Stimulated activated CD4-positive, alpha-beta T cell treated with anti-CD3 and anti-CD28 coated beads, Interleukin-15, amount 100 ng/mL, for 24 hours (primary cell): Measurements from ENCODE around the gene ZBTB17.
"Not testable (repeated sequence)": the region's sequence is repeated elsewhere in the genome, so short reads cannot be mapped to it uniquely, and the experiment has no call there.

Experiments used
- DNase-seq: peaks from one replicate; pipeline ENCODE4 v3.0.0-alpha.2; 2020

The ZBTB17 gene

DNA sequence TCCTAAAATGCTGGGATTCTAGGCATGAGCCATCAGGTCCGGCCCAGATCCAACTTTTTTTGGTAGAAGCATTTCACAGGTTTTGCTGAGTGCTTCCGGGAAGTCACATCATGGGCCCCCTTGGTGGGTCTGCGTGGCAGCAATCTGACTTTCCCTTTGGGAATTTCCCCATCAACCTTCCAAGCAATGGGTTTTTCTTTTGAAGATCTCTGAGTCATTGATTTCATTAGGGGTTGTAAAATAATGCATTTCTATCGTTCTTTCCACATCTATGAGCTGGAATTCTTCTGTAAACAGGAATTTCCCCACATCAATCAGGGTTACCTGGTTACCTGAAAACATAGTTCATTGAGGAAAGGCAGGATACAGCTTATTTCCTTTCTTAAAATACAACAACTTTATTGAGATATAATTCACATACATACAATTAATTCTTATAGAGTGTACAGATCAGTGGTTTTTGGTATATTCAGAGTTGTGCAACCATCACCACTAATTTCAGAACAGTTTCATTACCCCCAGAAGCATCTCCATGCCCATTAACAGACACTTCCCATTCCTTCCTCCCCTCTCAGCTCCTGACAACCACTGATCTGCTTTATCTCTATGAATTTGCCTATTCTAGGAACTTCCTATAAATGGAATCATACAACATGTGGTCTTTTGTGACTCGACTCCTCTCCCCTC, 9.9 kb upstream of the ZBTB17 start:
- DNase-seq: peak; percentile 21

DNA sequence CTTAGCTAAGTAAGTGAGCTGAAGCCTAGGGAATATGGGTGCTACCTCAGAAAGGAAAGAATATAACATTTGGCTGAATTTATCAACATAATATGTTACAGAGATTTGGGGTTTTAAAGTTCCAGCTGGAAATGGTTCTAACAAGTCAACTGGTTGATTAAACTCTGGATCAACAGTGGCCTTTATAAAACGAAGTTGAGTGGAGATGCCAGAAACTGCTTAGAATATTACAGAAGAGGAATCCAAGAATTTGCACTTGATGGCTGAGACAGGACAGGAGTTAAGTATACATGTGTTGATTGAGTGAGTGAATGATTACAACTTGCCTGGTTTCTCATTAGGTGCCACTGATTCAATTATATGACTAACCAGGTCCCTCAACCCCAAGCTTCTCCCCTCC, 7.4 kb upstream of the ZBTB17 start:
- DNase-seq: no peak

DNA sequence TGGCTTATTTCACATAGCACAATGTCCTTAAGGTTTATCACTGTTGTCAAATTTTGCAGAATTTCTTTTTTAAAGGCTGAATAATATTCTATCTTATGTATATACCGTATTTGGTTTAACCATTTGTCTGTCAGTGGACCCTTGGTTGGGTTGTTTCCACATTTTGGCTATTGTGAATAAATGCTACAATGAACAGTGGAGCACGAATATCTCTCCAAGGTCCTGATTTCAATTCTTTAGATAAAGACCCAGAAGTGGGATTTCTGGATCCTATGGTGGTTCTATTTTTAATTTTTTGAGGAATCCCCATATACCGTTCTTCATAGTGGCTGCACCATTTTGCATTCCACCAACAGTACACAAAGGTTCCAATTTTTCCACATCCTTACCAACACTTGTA, 5.8 kb upstream of the ZBTB17 start:
- DNase-seq: no peak

DNA sequence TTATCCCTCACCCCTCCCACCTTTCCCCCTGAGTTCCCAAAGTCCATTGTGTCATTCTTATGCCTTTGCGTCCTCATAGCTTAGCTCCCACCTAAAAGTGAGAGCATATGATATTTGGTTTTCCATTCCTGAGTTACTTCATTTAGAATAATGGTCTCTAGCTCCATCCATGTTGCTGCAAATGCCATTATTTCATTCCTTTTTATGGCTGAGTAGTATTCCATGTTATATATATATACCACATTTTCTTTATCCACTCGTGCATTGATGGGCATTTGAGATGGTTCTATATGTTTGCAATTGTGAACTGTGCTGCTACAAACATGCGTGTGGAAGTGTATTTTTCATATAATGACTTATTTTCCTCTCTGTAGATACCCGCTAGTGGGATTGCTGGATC, 2.0 kb upstream of the ZBTB17 start:
- not testable (repeated sequence) for DNase-seq

DNA sequence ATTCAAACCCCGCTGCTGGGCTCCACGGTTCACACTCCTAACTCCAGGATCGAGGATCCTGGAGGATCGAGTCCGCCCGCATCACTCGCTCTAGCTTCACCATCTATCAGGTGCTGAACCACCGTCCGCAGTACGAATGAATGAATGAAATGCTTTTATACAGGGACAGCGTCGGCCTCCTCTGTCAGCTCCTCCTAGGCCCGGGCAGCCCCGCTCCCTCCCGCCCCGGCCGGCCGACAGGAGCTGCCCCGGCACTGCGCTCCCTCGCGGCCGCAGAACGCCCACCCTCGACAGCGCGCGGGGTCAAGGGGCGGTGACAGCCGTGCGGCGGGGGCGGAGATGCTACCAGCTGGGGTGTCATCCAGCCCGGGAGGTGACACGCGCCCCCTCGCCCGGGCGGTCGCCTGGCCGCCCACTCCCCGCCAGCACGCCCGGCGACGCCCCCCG, 520 bp downstream of the ZBTB17 start:
- peak; percentile 85 for DNase-seq

DNA sequence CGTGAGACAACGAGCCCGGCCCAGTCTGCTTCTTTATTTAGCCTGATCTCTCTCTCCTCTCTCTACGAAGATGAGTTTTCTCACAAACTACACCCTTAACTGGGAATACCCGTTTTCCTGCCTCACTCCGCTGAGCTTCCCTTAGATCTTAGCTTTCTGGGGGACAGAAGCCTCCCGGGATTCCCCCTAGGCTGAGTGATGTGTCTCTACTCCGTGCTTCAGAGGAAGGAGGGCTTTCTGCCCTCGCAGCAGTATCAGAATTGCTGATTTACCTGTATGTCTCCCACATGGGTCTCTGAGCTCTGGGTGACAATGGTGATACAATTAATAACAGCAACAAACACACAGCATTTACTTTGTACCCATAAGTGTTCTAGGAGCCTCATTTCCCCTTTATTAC, 1.0 kb downstream of the ZBTB17 start:
- peak; percentile 42 for DNase-seq

DNA sequence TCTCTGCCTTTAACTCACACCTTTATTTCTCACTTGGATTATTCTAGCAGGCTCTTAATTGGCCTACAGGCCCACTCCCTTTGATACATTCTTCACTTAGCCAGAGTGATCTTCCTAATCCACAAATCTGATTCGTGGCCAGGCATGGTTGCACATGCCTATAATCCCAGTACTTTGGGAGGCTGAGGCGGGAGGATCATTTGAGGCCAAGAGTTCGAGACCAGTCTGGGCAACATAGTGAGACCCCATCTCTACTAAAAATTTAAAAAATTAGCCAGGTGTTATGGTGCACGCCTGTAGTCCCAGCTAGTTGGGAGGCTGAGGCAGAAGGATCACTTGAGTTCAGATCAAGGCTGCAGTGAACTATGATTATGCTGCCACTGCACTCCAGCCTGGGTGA, 2.1 kb downstream of the ZBTB17 start:
- DNase-seq: no peak

DNA sequence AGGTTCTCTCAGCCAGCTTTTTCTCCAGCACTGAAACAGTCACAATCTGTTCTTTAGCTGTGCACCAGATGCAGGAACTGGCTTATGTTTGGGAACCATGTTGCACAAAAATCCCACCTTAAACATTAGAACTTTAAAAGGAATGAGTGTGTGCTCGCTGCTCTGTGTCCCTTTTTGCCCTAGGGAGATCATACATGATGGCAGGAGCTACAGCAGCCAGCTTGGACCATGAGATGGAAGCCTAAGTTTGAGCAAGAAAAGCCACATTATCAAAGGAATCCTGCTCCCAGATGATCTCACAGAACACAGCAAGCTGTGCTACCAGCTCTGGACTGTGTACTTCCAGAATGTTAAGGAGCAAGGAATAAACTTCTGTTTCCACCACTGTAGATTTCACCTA, 3.5 kb downstream of the ZBTB17 start:
- no peak for DNase-seq

DNA sequence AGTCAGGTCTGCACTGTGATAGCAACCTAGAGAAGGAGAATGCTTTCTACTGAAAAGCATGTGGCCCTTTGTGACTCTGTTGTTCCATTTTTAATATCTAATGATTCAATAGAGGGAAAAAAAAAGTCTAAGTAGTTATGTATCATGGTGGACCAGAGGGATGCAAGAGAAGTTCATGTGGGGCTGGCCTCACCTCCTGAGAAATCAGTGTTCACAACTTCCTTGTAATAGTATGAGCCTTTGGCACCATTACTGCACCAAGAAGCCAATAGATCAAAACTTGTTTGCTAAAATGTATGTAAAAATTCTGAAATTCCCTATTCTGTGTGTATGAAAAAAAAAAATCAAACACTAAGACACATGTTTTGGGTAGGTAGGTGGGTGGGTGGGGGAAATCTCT, 5.0 kb downstream of the ZBTB17 start:
- DNase-seq: no peak

DNA sequence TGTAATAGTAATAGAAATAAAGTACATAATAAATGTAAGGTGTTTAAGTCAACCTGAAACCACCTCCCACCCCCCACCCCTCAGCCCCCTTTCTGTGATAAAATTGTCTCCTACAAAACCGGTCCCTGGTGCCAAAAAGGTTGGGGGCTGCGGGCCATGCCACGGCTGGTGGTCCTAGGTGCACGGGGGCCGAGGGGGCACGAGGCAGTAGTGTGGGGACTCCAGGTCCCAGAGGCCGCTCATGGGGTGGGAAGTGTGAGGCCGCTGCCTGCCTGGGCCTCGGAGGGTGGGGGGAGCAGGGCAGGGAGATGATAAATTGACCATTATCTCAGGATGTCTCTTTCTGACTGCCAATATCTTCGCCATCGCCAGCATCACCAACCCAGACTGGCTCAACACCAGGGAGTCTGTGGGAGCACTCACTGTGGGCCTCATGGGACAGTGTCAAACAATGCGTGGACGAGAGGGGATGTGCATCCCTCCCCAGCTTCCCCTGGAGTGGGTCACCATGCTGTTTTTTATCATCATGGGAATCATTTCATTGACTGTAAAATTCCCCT, 6.5 kb downstream of the ZBTB17 start:
- DNase-seq: no peak

DNA sequence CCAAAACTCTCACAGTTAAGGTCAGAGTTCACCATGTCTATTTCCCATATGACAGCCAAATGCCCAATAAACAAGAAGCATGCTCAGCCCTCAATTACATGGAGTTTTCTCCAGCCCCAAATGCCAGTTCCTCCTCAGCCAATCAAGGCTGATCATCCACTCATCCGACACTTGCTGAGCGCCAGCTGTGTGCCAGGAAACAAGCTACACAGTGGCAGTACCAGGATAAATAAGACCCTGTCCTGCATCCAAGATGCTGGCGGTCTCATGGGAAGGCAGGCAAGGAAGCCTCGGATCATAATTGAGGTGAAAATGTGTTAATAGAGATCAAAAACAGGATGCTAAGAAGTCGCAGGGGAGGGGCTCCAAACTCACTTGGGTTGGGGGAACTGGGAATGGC, 7.7 kb downstream of the ZBTB17 start:
- DNase-seq: no peak

DNA sequence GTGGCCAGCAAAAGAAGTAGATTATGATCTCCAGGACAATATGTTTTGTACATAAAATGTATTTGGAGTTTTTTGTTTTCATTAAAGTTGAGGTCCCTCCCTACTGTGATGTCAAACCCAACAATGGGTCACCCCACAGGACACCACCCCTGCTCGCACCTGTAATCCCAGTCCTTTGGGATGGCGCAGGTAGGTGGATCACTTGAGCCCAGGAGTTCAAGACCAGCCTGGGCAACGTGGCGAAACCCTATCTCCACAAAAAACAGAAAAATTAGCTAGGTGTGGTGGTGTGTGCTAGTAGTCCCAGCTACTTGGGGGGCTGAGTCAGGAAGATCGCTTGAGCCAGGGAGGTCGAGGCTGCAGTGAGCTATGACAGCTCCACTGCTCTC, 9.0 kb downstream of the ZBTB17 start:
- DNase-seq: no peak

DNA sequence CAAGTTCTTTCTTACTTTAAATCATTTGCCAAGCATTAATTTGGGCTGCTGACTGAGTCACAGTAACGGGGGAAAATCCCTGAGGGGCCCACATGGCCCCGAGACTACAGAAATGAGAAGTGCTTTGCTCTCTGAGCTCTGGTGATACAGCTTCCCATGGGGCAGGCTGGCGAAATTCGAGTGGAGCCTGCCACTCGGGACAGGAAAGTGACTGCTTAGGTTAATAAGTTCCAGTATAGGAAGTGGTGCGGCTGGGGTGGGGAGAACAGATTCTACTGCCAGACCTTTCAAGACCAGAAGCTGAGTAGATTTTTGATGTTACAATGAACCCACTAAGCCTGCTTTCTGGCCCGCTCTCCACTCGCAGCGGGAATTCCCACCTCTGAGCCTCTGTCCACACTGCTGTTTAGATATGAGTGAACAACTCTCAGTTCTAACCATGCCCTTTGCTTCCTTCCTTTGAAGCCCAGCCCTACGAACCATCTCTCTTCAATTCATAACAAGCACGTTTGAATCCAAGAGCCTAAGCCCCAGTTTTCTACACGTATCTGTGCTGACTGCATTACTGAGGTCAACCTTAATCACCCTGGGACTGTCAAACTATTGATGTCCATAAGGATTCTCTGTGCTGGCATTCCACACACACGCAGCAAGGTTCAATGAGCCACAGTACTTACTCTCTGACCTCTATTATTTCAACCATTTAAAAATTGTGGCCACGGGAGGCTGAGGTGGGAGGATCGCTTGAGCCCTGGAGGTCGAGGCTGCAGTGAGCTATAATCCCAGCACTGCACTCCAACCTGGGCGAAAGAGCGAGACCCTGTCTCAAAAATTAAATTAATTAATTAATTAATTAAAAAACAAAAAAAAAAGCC, 9.6 kb downstream of the ZBTB17 start:
- peak; percentile 88 for DNase-seq

DNA sequence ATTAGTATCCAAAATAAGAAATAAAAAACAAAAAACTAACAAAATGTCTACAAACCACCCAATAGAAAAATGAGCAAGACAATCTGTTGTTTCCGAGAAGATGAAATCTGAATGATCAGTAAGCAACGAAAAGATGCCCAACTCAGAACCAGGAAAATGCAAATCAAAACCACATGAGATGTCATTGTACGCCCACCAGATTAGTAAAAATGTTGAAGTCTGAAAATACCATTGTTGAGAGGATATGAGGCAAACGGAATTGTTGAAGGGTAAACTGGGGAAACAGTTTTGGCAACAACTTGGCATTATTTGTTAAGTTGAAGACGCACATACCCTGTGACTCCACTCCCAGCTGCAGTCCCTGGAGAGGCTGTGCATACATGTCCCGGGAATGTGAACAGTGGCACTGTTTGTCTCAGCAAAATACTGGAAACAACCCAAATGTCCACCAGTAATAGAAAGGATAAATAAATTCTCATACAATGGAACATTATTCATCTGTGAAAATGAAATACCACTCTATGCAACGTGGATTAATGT, 10.6 kb downstream of the ZBTB17 start:
- DNase-seq: no peak

DNA sequence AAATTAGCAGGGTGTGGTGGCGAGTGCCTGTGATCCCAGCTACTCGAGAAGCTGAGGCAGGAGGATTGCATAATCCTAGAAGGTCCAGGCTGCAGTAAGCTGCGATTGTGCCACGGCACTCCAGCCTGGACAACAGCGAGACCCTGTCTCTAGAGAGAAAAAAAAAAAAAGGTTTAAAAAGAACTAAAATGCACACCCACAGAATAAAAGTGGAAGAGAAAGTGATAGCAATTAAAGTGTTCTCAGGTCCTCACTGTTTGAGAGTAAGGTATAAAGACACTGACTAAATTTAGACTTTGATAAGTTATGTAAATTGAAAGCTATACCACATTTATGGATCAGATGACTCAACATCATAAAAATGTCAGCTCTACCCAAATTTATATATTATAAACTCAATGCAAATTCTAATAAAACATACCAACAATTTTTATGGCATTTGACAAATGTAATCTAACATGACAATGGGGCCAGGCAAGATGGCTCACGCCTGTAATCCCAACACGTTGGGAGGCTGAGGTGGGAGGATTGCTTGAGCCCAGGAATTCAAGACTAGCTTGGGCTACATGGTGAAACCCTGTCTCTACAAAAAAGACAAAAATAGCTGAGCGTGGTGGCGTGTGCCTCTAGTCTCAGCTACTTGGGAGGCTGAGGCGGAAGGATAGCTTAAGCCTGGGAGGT, 11.8 kb downstream of the ZBTB17 start:
- no peak for DNase-seq

DNA sequence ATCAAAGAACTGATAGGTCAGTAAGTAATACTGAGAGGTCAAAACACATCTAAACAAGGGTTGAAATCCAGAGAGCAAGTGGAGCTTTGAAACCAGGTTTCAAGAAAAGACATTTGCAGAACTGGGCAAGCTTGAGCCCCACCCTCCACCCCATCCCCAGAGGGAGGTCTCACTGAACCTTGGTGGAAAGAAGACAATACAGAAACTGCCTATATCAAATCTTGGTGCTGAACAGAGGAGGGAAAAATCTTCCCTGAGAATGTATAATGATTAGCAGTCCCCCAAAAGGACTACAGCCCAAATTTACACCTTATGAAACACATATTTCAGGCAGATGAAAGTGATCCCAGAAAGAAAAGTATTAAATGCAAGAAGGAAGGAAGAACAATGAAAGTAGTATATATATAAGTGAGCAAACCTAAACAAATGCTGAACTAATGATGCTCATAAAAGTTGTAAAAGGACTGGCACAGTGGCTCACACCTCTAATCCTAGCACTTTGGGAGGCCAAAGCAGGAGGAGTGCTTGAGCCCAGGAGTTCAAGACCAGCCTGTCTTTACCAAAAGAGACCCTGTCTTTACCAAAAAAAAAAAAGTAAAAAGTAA, 12.4 kb downstream of the ZBTB17 start:
- DNase-seq: no peak

DNA sequence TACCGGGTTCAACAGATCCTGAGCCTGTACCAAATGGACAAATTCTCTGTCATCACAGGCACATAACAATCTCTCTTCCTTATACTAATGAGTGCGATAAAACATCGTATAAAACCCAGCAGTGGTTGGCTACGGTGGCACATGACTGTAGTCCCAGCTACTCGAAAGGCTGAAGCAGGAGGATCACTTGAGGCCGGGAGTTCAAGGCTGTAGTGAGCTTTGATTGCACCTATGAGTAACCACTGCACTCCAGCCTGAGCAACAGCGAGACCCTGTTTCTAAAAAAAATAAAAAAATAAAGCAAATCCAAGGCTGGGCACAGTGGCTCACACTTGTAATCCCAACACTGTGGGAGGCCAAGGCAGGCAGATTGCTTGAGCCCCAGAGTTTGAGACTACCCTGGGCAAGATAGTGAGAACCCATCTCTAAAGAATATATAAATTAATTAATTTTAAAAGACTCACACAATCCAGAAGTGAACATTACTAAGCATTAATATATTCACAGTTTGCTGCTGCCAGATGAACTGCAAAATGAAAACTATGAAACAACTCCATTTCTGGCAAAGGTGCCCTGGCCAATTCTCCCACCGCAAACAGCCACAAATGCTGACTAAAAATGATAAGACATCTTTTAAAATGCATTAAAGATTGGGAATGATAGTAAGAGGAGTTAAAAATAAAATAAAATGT, 13.1 kb downstream of the ZBTB17 start:
- DNase-seq: no peak

DNA sequence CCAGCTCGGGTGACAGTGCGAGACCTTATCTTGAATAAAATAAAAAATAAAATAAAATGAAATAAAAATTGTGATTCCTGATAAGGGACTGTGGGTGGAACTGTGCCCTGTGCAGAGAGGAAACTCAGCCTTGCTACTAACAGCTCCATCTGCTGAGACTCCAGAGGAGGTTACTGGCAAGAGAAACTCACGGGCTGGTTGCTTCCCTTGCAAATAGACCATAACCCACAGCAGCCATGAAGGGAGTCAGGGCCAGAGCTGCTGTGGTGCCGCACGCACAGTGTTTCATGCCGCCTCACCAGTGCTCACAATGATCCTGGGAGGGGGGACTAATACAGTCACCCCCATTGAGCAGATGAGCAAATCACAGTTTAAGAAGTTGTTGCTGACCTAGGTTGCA, 13.7 kb downstream of the ZBTB17 start:
- DNase-seq: no peak

DNA sequence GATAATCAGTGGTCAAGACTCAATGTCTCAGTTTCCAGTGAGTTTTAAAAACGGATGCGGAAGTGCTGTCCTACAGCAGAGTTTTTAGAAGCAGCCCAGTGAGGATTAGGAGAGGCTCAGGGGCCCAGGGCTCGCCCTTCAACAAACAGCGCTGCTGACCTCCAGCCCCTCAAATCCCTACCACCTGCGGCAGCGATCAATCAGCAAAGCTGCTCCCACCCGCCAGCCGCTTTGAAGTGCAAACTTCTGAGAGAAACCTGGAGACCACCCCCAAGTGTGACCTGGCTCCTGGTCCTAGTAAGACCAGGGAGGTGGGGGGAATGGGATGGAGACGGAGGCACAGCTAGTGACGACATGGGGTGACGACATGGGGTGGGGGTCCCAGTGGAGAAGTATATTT, 14.4 kb downstream of the ZBTB17 start:
- DNase-seq: no peak

DNA sequence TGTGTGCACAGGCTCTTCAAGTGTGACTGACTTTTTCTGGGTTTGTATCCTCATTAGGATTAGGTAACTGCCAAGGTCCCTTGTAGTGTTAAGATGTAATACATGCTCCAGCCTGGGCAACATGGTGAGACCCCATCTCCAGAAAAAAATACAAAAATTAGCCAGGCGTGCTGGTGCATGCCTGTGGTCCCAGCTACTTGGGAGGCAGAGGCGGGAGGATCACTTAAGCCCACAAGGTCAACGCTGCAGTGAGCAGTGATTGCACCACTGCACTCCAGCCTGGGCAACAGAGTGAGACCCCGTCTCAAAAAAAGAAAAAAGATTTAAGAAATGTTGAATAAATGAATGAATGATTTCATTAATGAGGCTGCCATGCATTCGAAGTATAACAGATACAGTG, 15.1 kb downstream of the ZBTB17 start:
- DNase-seq: no peak

DNA sequence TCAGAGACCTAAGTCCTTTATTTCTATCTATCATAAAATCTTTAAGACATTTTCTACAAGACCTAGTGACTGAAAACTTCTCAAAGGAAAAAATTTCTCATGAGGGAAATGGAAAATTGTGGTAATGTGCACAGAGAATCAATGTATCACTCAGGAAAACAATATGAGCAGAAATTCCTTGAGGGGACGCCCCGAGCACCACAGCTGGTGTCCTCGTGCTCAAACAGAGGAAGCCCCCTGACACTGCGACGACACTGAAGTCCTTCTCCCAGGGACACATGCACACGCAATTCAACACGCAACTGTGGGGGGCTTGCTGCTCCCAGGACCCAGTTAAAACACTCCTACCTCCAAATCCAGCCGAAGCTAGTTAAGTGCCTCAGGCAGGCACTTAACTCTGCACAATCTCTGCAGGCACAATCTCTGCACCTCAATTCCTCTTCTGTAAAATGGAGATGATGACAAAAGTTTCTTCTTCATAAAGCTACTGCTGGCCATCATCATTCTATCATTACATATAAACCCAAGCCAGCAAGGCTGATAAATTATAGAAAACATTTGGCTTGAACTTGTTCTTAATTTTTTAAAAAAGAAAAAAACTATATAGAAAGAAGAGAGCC, 16.0 kb downstream of the ZBTB17 start:
- peak; percentile 61 for DNase-seq

DNA sequence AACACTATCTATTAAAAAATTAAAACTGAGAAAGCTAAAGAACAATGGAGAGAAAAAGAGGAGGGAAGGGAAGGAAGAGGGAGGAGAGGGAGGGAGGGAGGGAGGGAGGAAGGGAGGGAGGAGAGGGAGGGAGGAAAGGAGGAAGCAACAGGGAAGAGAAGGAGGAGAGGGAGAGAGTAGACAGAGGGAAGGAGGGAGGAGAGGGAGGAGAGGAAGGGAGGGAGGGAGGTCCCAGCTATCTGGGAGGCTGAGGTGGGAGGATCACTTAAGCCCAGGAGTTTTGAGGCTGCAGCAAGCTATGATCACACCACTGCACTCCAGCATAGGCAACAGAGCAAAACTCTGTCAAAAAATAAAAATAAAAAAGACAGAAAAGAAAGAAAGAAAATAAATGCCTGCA, 16.5 kb downstream of the ZBTB17 start:
- DNase-seq: no peak
